T1000 (cell line): Measurements from ENCODE around the gene PXDN.

Experiments used
- DNase-seq: peaks from one replicate; lab custom pipeline; 2025; ENCODE audit warnings: mixed read lengths; lab: John Stamatoyannopoulos, UW

PXDN gene

DNA sequence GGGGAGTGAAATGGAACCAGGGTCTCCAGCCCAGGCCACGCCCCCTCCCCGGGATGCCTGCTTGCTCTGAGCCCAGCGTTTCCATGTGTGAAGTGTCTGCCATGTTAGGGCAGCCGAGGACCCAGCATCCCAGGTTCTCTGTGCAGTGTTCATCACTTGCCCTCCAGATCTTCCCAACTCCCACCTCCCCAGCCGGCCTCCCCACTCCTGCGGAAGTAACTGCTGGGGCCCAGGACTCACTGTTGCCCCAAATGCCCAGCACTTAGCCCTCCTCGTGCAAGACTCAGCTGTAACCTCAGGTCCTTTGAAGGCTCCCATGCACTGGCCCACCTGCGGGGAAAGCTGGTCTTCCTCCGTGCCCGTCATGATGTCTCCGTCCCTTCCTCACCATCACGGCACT is 9.7 kb upstream of the PXDN start:
- no peak for DNase-seq

DNA sequence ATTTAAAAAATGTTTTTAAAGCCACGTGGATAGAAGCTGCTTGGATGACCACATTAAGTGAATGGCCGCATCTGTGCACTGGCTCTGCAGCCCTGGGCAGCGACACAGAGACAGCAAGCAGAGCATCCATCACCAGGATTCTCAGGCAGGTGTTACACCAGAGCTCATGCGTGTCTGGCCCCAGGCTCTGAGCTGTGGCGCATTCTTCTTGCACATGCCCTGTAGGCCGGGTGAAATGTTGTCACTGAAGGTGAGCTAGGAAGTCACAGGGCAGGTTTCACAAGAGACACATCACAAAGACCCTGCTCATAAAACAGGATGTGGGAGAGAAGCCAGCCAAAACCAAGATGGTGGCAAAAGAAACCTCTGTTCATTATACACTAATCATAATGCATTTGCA is 8.4 kb upstream of the PXDN start:
- no peak for DNase-seq

DNA sequence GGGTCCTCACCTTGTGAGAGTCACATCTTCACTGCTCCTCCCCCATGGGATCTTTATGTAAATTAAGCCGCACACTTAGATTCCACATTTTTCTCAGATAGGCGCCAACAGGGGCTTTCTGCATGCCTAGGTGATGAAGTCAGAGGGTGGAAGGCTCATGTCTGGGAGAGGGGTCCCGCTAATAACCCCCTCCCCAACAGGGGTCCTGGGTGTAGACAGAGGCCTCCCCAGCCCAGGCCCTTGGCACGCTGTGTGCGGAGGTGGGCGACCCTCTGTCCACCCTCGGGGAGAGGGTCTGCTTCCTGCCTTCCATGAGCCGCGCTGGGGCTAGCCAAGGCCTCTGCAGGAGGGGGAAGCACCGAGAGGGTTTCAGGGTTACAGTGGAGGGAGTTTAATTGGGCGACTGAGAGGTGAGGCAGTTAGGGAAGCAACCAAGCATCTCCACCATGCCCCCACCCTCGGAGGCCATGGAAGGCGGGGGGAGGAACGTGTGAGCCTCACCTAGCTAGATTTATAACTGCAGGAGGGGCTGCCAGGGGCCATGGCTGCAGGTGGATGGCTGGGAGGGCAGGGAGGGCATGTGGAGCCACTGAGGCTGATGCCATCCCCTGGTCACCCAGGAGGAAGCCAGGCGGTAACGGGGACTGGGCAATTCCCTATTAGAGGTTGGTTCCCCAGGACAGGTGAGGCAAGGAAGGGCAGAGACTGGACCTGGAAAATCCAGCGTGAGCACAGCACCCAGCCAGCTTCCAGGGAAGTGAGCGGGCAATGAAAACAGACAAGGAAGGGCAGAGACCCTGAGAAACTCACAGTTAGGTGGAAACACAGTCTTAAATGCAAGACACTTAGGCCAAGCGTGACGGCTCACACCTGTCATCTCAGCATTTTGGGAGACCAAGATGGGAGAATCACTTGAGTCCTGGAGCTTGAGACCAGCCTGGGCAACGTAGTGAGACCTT is 7.7 kb upstream of the PXDN start:
- no peak for DNase-seq

DNA sequence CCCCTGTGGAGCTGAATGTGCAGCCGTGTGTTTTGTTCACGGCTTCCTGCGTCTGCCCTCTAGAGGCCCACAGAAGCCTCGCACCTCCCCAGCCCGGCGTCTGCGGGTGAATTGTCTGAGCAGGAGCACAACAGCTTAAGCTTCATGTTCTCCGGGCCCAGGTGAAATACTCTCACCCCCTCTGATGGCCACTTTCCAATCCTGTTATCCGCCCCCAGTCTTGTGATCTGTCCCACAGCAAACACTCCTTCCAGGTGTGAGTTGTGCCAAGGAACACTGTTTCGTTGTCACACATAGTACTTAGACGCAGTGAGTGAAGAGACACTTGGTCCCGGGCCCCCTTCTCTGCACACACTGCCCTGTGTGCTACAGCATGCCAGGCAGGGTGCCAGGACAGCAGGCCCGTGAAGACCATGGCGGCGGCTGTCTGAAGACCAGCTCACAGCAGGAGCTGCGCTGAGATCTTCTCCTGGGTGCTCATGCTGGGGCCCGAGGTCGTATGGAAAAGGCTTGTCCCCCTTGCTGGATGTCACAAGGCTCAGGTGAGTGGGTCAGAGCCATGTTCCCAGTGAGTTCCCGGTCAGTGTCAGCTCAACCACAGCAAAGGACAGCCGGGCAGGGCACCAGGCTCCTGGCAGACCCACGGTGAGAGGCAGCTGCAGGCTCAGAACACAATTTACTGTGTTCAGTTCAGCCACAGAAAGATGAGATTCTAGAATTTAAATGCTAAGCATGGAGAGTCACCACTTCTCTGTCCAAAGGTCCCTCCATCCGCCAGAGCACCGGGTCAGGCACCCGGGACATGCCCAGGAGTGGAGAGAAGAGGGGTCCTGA is 6.8 kb upstream of the PXDN start:
- peak; percentile 61 for DNase-seq

DNA sequence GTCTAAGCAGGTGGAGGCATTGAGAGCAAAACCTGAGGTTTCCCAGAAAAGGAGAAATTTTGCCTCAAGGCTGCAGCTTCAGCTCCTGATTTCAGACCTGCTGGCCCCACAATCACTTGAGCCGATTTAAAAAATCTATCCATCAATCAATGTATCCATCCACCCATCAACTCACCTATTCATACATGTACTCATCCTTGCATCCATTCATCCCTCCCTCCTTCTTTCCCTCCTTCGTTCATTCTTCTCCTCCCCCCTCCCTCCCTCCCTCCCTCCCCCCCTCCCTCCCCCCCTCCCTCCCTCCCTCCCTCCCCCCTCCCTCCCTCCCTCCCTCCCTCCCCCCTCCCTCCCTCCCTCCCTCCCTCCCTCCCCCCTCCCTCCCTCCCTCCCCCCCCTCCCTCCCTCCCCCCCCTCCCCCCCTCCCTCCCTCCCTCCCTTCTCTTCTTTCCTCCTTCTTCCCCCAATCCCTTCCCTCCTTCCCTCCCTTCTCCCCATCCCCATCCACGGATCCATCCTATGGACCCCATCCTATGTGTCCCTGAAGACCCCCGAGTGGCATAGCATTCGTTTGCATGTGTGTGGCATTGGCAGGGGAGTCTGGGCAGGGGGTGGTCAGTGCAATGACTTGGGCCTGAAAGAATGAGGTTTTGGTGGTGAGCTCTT is 6.1 kb upstream of the PXDN start:
- no peak for DNase-seq

DNA sequence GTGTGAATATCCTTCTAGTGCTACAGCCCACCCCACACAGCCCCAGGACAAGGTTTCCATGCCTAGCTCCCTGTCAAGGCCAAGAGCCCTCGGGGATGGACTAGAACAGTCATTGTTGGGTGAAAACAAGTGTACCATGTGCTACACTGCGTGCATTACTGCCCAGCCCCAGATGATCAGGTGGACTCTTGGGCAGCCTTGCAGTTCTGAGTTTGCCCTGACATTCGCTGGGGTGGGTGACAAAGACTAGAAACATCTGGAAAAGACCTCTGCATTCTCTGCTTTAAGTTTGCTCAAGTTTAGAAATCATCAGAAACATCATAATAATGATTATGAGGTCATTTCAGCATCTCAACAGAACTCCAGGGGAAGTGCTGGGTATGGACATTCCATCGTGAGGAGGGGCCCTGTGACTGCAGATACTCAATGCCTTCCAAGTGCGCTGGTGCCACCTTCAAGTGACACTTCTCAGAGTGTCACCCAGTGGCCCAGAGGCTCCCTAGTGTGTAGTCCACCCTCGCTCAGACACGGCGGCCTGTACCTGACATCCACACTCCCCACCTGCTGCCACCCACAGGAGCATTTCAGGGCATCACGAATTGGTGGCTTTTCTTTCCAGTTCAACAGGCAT is 5.3 kb upstream of the PXDN start:
- DNase-seq, result no peak

DNA sequence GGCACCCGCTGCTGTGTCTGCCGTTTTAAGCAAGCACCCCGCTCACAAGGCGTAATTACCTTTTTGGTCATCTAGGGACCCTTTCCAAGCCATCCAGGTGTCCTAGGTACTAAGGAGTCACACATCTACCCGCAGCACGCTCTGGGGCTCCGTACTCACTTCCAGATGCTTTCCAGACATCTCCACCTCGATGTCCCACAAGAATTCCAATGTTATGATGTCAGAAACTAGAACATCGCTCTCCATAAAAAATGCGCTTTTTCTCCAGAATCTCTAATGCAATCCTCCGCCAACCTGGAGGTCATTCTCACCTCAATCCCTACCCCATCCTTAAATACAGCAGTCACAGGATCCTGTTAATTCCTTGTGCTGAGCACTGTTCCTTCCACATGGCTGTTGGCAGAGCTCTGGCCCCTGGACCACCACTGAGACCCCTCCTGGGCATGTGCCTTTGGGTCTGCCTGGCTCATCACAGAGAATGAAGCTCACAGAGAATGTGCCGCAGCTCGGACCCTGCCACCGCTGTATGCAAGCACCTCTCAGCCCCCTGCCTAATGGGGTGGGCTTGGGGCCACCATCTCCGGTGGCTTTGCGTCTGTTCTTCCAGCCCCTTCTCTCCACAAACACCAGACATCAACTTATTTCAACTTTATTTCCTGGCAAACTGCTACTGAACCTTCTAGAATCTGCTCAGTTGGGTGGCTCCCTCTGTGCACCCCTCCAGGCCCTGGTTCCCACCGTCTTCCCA is 4.6 kb upstream of the PXDN start:
- no peak for DNase-seq

DNA sequence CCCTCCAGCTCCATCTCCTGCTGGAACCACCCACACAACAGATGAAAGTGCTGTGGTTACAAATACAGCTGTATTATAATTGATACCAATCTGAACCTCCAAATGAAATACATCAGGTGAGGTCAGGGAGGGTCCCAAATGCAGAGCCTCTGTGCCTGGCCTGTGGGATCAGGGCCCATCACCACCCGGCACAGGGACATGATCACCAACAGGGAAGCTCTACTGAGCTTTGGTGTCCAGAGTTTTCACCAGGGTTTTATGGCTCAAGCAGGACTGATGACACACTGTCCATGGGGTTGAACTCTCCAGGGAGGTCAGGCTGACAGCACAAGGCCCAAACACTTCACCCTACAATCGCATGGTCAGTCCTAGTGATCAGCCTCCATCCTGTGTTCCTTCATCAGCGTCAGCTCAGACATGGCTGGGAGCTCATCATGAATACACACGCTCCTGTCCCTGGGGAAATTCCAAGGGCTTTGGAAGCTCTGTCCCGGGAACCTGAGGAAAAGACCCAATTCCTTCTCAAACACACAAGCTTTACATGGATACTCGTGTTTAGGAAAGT is 3.9 kb upstream of the PXDN start:
- no peak for DNase-seq

DNA sequence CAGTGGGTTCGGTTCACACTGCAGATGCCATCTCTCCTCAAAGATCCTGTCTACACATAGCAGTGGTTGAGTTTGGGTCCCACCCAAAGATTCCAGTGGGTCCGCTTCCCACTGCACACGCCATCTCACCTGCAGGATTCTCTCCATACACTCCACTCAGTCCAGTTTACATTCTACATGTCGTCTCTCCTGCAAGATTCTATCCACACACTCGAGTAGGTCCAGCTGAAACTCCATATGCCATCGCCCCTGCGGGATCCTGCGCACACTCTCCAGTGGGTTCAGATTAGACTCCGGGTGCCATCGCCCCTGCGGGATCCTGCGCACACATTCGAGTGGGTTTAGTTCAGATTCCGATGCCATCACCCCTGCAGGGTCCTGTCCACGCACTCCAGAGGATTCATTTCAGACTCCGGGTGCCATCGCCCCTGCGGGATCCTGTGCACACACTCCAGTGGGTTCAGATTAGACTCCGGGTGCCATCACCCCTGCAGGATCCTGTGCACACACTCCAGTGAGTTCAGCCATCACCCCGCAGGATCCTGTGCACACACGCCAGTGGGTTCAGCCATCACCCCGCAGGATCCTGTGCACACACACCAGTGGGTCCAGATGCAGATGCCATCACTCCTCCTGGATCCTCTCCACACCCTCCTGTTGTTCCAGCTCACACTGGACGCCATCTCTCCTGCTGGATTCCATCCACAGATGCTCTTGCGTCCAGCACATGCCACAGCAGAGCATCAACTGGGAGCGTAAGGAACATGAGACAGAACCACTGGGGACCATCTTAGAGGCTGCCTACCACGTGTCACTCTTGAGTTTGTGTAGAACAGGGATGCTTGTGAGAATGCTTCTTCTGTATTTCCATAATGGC is 3.0 kb upstream of the PXDN start:
- no peak for DNase-seq

DNA sequence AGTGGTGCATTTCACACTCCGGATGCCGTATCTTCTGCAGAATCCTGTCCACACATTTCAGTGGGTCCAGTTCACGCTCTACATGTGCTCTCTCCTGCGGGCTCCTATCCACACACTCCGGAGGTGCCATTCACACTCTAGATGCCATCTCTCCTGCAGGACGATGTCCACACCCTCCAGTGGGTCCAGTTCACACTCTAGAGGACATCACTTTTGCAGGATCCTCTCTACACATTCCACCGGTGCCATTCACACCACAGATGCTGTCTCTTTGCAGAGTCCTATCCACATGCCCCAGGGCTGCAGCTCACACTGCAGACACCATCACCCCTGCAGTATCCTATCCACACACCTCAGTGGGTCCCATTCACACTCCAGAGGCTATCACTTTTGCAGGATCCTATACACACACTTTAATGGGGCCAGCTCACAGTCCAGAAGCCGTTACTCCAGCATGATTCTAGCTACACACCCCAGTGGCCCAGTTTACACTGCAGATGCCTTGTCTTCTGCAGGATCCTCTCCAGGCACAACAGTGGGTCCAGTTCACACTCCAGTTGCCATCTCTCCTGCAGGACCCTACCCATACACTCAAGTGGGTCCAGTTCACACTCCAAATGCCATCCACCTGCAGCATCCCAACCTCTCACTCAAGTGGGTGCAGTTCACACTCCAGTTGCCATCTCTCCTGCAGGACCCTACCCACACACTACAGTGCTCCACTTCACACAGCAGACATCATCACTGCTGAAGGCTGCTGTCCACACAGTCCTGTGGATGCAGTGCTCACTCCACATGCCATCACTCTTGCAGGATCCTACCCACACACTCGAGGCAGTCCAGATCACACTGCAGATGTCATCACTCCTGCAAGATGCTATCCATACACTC is 2.1 kb upstream of the PXDN start:
- DNase-seq, result no peak

DNA sequence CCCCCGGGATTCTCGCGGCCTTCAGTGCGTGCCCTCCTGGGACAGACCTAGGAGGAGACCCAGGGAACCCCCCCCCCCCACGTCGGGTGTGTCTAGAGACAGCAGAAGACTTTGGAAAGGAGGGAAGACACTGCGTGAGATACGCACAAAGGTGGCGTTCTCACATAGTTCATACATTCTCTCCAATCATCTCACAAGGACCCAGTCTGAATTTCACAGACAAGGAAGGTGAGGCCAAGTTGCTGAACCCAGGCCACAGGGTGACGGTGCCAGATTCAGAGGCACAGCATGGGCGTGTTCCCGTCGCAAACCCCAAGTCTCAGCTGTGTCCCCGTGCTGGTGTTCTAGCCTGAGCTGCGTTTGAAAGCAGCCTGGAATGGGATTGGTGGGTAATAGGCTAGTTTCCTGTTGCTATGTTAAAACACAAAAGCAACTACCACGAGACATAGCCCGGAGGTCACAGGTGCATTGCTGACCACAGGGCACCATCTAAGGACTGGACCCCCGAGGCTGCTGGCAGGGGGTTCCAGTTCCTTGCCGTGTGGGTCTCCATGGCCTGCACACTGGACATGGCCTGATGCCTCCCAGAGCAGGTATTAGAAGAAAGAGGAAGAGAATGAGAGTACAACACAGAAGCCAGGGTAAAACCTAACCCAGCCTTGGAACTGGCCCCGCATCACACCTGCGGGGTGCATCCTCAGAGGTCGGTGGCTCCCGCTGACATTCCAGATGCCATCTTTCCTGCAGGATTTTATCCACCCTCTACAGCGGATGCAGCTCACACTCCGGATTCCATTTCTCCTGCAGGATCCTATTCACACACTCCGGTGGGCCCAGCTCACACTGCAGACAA is 1.1 kb upstream of the PXDN start:
- DNase-seq, result no peak

DNA sequence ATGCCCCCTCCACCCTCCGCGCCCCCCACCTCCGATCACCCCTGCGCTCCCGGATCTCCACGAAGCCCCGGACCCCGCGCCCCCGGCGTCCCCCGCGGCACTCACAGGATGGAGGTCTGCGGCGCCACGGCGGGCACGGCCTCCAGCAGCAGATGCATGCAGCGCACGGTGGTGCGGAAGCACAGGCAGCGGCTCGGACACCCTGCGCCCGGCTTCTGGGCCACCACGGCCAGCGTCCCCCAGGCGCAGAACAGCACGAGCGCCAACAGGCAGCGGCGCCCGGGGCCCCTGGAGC is 217 bp downstream of the PXDN start:
- DNase-seq, result peak; percentile 40

DNA sequence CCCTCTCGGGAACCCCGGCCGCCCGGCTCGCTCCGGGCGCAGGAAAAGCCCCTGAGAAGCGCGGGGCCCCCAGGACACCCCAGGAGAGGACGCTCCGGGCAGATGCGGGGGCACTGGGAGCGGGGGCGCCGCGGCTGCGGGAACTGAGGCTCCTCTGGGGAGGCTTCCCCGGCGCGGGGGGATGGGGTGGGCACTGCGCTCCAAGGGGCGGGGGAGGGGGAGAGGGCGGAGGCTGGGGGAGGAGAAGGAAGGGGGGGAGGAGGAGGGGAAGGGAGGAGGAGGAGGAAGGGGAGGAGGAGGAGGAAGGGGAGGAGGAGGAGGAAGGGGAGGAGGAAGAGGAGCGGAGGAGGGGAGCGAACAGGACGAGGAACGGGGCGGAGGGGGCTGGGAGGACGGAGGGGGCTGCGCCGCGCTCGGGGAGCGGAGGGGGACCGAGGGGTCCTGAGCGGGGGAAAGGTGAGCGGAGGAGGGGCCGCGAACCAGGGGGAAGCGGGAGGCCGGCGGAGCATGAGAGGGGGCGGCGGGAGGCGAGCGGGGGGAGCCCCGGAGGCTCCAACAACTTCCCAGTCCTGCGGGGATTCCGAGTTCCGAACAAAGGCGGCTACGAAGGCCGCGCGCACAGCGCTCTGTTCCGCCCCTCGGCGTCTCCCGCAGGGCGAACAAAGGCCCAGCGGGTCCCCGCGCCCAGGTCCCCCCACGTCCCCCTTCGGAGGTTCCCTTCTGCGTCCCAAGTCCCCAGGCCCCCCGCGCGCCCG is 742 bp downstream of the PXDN start:
- DNase-seq, result no peak

DNA sequence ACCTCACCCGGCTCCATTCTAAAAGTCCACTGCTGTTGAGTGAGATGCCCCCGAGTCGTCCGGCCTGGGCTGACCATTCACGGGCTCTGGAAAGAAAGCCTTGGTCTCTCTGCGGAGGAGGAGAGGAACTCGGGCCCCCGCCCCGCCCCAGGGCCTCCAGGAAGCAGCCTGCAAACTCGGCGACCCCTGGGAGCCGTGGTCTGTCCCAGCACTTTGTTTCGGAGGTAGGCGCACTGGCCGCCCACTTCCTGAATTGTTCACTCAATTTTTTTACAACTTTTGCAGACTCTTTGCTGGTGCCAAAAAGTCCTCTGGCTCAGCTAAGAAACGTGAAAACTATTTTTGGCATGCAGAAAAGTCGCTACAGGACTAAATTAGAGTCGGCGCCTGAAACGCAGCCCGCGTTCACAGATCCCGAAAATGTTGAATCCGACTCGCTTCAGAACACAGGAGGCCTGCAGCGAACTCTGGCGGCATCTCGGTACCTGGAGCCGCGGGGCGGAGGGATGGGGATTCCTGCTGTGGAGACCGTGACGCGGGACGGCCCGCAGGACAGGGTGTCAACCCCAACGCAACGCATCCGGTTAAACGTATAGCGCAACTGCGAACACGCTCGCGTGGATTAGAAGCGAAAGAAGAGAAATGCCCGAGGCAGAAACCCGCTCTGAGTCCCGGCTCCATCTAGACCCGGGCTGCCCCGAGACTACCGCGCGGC is 1.5 kb downstream of the PXDN start:
- peak; percentile 56 for DNase-seq

DNA sequence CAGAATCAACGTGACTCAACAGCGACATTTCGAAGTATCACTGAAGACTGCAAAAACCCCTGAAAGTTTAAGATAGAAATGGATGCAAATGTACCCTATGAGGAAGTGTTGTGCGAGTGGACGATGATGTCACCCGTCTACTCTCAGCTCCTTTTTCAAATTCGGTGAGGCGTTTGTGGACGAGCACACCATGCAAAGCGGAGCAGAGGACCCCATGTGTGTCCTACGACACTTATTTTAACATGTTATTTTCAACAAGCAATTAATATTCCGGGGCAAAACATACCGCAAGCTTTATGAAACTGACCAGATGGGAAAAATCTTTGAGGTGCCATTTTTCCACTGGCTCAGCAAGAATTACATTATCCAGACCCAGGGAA is 2.0 kb downstream of the PXDN start:
- no peak for DNase-seq

DNA sequence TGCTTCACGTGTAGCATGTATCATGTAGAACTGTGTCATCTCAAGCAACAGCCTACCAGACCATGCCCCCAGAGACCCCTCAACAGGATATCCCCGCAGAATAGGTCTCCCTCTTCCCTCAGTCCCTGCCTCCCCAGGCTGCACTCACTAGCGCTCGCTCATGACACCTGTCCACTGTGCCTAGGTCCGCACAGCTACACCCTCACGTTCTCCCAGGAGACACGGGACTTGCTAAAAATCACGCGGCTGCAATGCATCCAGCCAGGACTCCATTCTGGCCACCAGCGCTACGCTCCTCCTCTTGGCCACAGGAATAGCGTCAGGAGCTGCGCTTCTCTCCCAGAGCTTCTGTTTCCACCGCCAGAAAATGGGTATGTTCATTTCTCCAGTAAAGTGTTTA is 2.5 kb downstream of the PXDN start:
- no peak for DNase-seq
